ENCODE data around the gene MMP20.

The MMP20 gene

GRCh38 chr11:102625177-102625576 is at the start of gene MMP20:
TSS of gene MMP20 (minus strand) at chr11:102625332. CDS start at chr11:102625319, 13 bp downstream.
- Histone ChIP-seq H3K9me3 (ENCODE audit: control insufficient read depth, insufficient read depth, low read length) (no peaks in the 10 kb centered on the region), H3K36me3 (ENCODE audit: control insufficient read depth, insufficient read depth, low read length) (no peaks in the 10 kb centered on the region; the same call in 1 of the 2 replicates), H3K4me1 (ENCODE audit: control insufficient read depth, insufficient read depth, low read length) (no peaks in the 10 kb centered on the region), H3K27ac (ENCODE audit: low read length) (no peak within 1 kb of the TSS), H3K4me3 (ENCODE audit: low read length) (no peak within 1 kb of the TSS), H3K27me3 (ENCODE audit: control insufficient read depth, insufficient read depth, low read length) (no peaks in the 10 kb centered on the region)
- no CpG with 5 or more reads among the region's 5 CpGs for WGBS (ENCODE audit: insufficient coverage, insufficient read length)
- DNase-seq (ENCODE audit: low read depth, low spot score) = no peak

- Histone ChIP-seq H3K27me3 (ENCODE audit: control insufficient read depth, insufficient read depth, low read length) (no peaks in the 10 kb centered on the region), H3K4me3 (ENCODE audit: low read length) (no peak overlapping the region), H3K36me3 (ENCODE audit: control insufficient read depth, insufficient read depth, low read length) (no peaks in the 10 kb centered on the region), H3K4me1 (ENCODE audit: control insufficient read depth, insufficient read depth, low read length) (no peaks in the 10 kb centered on the region), H3K27ac (ENCODE audit: low read length) (no peak overlapping the region), H3K9me3 (ENCODE audit: control insufficient read depth, insufficient read depth, low read length) (no peaks in the 10 kb centered on the region; the same call in 1 of the 2 replicates)
- WGBS (ENCODE audit: insufficient coverage, insufficient read length) = no CpG with 5 or more reads among the region's 3 CpGs
- DNase-seq (ENCODE audit: low read depth, low spot score) = no peak
These were observed 44.5 kb upstream of the MMP20 start for GRCh38 chr11:102669664-102670063.

GRCh38 chr11:102666331-102666957 is 41.3 kb upstream of the MMP20 start:
- no peaks in the 10 kb centered on the region for H3K36me3 ChIP-seq (ENCODE audit: control insufficient read depth, insufficient read depth, low read length)
- no peaks in the 10 kb centered on the region; the same call in 1 of the 2 replicates for H3K9me3 ChIP-seq (ENCODE audit: control insufficient read depth, insufficient read depth, low read length)
- H3K4me3 ChIP-seq (ENCODE audit: low read length) = no peak overlapping the region
- DNase-seq (ENCODE audit: low read depth, low spot score) = no peak
- H3K27me3 ChIP-seq (ENCODE audit: control insufficient read depth, insufficient read depth, low read length) = no peaks in the 10 kb centered on the region
- no CpG with 5 or more reads among the region's 4 CpGs for WGBS (ENCODE audit: insufficient coverage, insufficient read length)
- H3K27ac ChIP-seq (ENCODE audit: low read length) = no peak overlapping the region
- H3K4me1 ChIP-seq (ENCODE audit: control insufficient read depth, insufficient read depth, low read length) = no peaks in the 10 kb centered on the region

GRCh38 chr11:102664001-102664752 is 39.0 kb upstream of the MMP20 start:
- no CpG with 5 or more reads among the region's 13 CpGs for WGBS (ENCODE audit: insufficient coverage, insufficient read length)
- Histone ChIP-seq H3K36me3 (ENCODE audit: control insufficient read depth, insufficient read depth, low read length) (no peaks in the 10 kb centered on the region), H3K4me1 (ENCODE audit: control insufficient read depth, insufficient read depth, low read length) (no peaks in the 10 kb centered on the region), H3K27me3 (ENCODE audit: control insufficient read depth, insufficient read depth, low read length) (no peaks in the 10 kb centered on the region), H3K4me3 (ENCODE audit: low read length) (no peak overlapping the region), H3K9me3 (ENCODE audit: control insufficient read depth, insufficient read depth, low read length) (no peaks in the 10 kb centered on the region; the same call in 1 of the 2 replicates), H3K27ac (ENCODE audit: low read length) (no peak overlapping the region)
- DNase-seq (ENCODE audit: low read depth, low spot score) = no peak

GRCh38 chr11:102662607-102663006 is 37.5 kb upstream of the MMP20 start:
- Histone ChIP-seq H3K4me3 (ENCODE audit: low read length) (no peak overlapping the region), H3K27ac (ENCODE audit: low read length) (no peak overlapping the region), H3K27me3 (ENCODE audit: control insufficient read depth, insufficient read depth, low read length) (no peaks in the 10 kb centered on the region), H3K4me1 (ENCODE audit: control insufficient read depth, insufficient read depth, low read length) (no peaks in the 10 kb centered on the region), H3K36me3 (ENCODE audit: control insufficient read depth, insufficient read depth, low read length) (no peaks in the 10 kb centered on the region), H3K9me3 (ENCODE audit: control insufficient read depth, insufficient read depth, low read length) (no peaks in the 10 kb centered on the region; the same call in 1 of the 2 replicates)
- no peak for DNase-seq (ENCODE audit: low read depth, low spot score)

- Histone ChIP-seq H3K36me3 (ENCODE audit: control insufficient read depth, insufficient read depth, low read length) (no peaks in the 10 kb centered on the region), H3K27ac (ENCODE audit: low read length) (no peak overlapping the region), H3K4me1 (ENCODE audit: control insufficient read depth, insufficient read depth, low read length) (no peaks in the 10 kb centered on the region), H3K9me3 (ENCODE audit: control insufficient read depth, insufficient read depth, low read length) (no peaks in the 10 kb centered on the region; the same call in 1 of the 2 replicates), H3K4me3 (ENCODE audit: low read length) (no peak overlapping the region), H3K27me3 (ENCODE audit: control insufficient read depth, insufficient read depth, low read length) (no peaks in the 10 kb centered on the region)
- no peak for DNase-seq (ENCODE audit: low read depth, low spot score)
- WGBS (ENCODE audit: insufficient coverage, insufficient read length) = no CpG with 5 or more reads among the region's 4 CpGs
These were observed 35.9 kb upstream of the MMP20 start for GRCh38 chr11:102661040-102661439.

GRCh38 chr11:102656528-102656927 is 31.4 kb upstream of the MMP20 start:
- Histone ChIP-seq H3K36me3 (ENCODE audit: control insufficient read depth, insufficient read depth, low read length) (no peaks in the 10 kb centered on the region), H3K27me3 (ENCODE audit: control insufficient read depth, insufficient read depth, low read length) (no peaks in the 10 kb centered on the region), H3K4me3 (ENCODE audit: low read length) (no peak overlapping the region), H3K4me1 (ENCODE audit: control insufficient read depth, insufficient read depth, low read length) (no peaks in the 10 kb centered on the region), H3K9me3 (ENCODE audit: control insufficient read depth, insufficient read depth, low read length) (no peaks in the 10 kb centered on the region), H3K27ac (ENCODE audit: low read length) (no peak overlapping the region)
- no CpG with 5 or more reads among the region's 1 CpG for WGBS (ENCODE audit: insufficient coverage, insufficient read length)
- DNase-seq (ENCODE audit: low read depth, low spot score) = no peak

GRCh38 chr11:102655547-102655946 is 30.4 kb upstream of the MMP20 start:
- H3K9me3 ChIP-seq (ENCODE audit: control insufficient read depth, insufficient read depth, low read length) = no peaks in the 10 kb centered on the region
- no peaks in the 10 kb centered on the region for H3K27me3 ChIP-seq (ENCODE audit: control insufficient read depth, insufficient read depth, low read length)
- H3K4me1 ChIP-seq (ENCODE audit: control insufficient read depth, insufficient read depth, low read length) = no peaks in the 10 kb centered on the region
- no peaks in the 10 kb centered on the region for H3K36me3 ChIP-seq (ENCODE audit: control insufficient read depth, insufficient read depth, low read length)
- no peak overlapping the region for H3K27ac ChIP-seq (ENCODE audit: low read length)
- H3K4me3 ChIP-seq (ENCODE audit: low read length) = no peak overlapping the region
- WGBS (ENCODE audit: insufficient coverage, insufficient read length) = no CpG with 5 or more reads among the region's 2 CpGs
- no peak for DNase-seq (ENCODE audit: low read depth, low spot score)

- no peaks in the 10 kb centered on the region for H3K9me3 ChIP-seq (ENCODE audit: control insufficient read depth, insufficient read depth, low read length)
- H3K27me3 ChIP-seq (ENCODE audit: control insufficient read depth, insufficient read depth, low read length) = no peaks in the 10 kb centered on the region
- H3K36me3 ChIP-seq (ENCODE audit: control insufficient read depth, insufficient read depth, low read length) = no peaks in the 10 kb centered on the region
- H3K4me3 ChIP-seq (ENCODE audit: low read length) = no peak overlapping the region
- WGBS (ENCODE audit: insufficient coverage, insufficient read length) = no CpG with 5 or more reads among the region's 1 CpG
- no peak overlapping the region for H3K27ac ChIP-seq (ENCODE audit: low read length)
- no peaks in the 10 kb centered on the region for H3K4me1 ChIP-seq (ENCODE audit: control insufficient read depth, insufficient read depth, low read length)
- no peak for DNase-seq (ENCODE audit: low read depth, low spot score)
These were observed 29.6 kb upstream of the MMP20 start for GRCh38 chr11:102654761-102655160.

GRCh38 chr11:102653744-102654291 is 28.7 kb upstream of the MMP20 start:
- no peaks in the 10 kb centered on the region for H3K36me3 ChIP-seq (ENCODE audit: control insufficient read depth, insufficient read depth, low read length)
- no peak overlapping the region for H3K27ac ChIP-seq (ENCODE audit: low read length)
- H3K9me3 ChIP-seq (ENCODE audit: control insufficient read depth, insufficient read depth, low read length) = no peaks in the 10 kb centered on the region
- no peak overlapping the region for H3K4me3 ChIP-seq (ENCODE audit: low read length)
- no peaks in the 10 kb centered on the region for H3K4me1 ChIP-seq (ENCODE audit: control insufficient read depth, insufficient read depth, low read length)
- DNase-seq (ENCODE audit: low read depth, low spot score) = no peak
- H3K27me3 ChIP-seq (ENCODE audit: control insufficient read depth, insufficient read depth, low read length) = no peaks in the 10 kb centered on the region
- WGBS (ENCODE audit: insufficient coverage, insufficient read length) = no CpG with 5 or more reads among the region's 16 CpGs
